A673 (cell line): Measurements from ENCODE around the gene ALLC. TPM values are rescaled to one million over a fixed set of nuclear protein-coding genes. Genes with fewer than 3 reads are reported as not detected.

ENCODE experiments used
- BruUV-seq: library from RNA; stranded (reverse); fragments of 400-500 nt; replicated peaks from 2 replicates; lab custom pipeline; 2021; lab: Mats Ljungman, UMichigan
- CTCF ChIA-PET: fragments of 300-600 bp; sonication (Branson Sonifier 250); formaldehyde crosslinking; loops from one replicate; lab custom pipeline; 2022; ENCODE audit warnings: antibody characterized with exemption; lab: Charles Lee
- POLR2A ChIA-PET: fragments of 300-600 bp; sonication (Branson Sonifier 250); formaldehyde crosslinking; loops from one replicate; lab custom pipeline; 2022; ENCODE audit warnings: antibody characterized with exemption; ENCODE audit not compliant: low non-redundant PET; lab: Charles Lee
- DNase-seq: peaks from one replicate; pipeline ENCODE4 v3.0.0-alpha.2; 2015; ENCODE audit warnings: low spot score
- H3K27ac ChIP-seq: fragments of 200-600 bp; sonication (generic); 2 replicates; pipeline ENCODE4 v1.5.1; 2016; ENCODE audit warnings: mixed run types, low read depth, mild to moderate bottlenecking, mixed read lengths, antibody characterized with exemption, low read length; ENCODE audit not compliant: poor library complexity, severe bottlenecking
- H3K27me3 ChIP-seq: fragments of 200-600 bp; sonication (generic); replicated peaks from 2 replicates; pipeline ENCODE4 v1.6.1; 2017; ENCODE audit warnings: mixed run types, low read depth, mild to moderate bottlenecking, mixed read lengths, antibody characterized with exemption, low read length; ENCODE audit not compliant: insufficient read depth, poor library complexity
- H3K36me3 ChIP-seq: fragments of 200-600 bp; sonication (generic); 2 replicates; pipeline ENCODE4 v1.6.1; 2016; ENCODE audit warnings: mixed run types, mild to moderate bottlenecking, mixed read lengths, antibody characterized with exemption, low read length; ENCODE audit not compliant: insufficient read depth, poor library complexity, severe bottlenecking
- H3K4me1 ChIP-seq: fragments of 200-600 bp; sonication (generic); 2 replicates; pipeline ENCODE4 v1.6.1; 2017; ENCODE audit warnings: mixed run types, mild to moderate bottlenecking, mixed read lengths, antibody characterized with exemption, low read length; ENCODE audit not compliant: insufficient read depth, poor library complexity, severe bottlenecking
- H3K4me3 ChIP-seq: fragments of 200-600 bp; sonication (generic); 2 replicates; pipeline ENCODE4 v1.5.1; 2016; ENCODE audit warnings: low read depth, mixed run types, mild to moderate bottlenecking, mixed read lengths, low read length; ENCODE audit not compliant: poor library complexity, severe bottlenecking
- H3K9me3 ChIP-seq: fragments of 200-600 bp; sonication (generic); 2 replicates; pipeline ENCODE4 v1.6.1; 2016; ENCODE audit warnings: mixed run types, low read depth, mild to moderate bottlenecking, mixed read lengths, antibody characterized with exemption, low read length; ENCODE audit not compliant: poor library complexity, severe bottlenecking
- CTCF ChIP-seq: fragments of 300-800, 200-600 bp; sonication (generic); conservative IDR thresholded peaks from 2 replicates; pipeline ENCODE4 v1.5.1; 2017; ENCODE audit warnings: low read depth, mild to moderate bottlenecking, antibody characterized with exemption, low read length, moderate library complexity, mixed read lengths
- EZH2 ChIP-seq: fragments of 200-600 bp; sonication (generic); IDR thresholded peaks from 2 replicates; pipeline ENCODE4 v1.6.1; 2017; ENCODE audit warnings: borderline replicate concordance, low read depth, mild to moderate bottlenecking, mixed read lengths, antibody characterized with exemption, low read length; ENCODE audit not compliant: poor library complexity, severe bottlenecking
- intact Hi-C: fragments of 100-400 bp; cut with micrococcal nuclease; formaldehyde crosslinking; loops from one replicate; pipeline ENCODE4 v1.10.0; 2022; ENCODE audit not compliant: unreplicated experiment
- total RNA-seq: library from RNA; stranded (reverse); gene quantifications from 2 replicates; pipeline ENCODE4 v1.2.3, GENCODE V29; 2021

ALLC gene
- total RNA-seq, 1 experiment from 2014 or later, result not detected

- no peak for DNase-seq
- no peak for TF ChIP-seq CTCF
- no peak for TF ChIP-seq EZH2
- Histone ChIP-seq H3K27ac (no peak overlapping the region), H3K36me3 (no peaks in the 10 kb centered on the region), H3K27me3 (no peaks in the 10 kb centered on the region), H3K9me3 (no peaks in the 10 kb centered on the region), H3K4me3 (no peak overlapping the region), H3K4me1 (peaks cover 15% of the 10 kb centered on the region)
- ChIA-PET POLR2A (no interaction called here), CTCF (no interaction called here)
- intact Hi-C loops, result loop anchor here (5.0 kb wide), 2 partner anchors 232 to 1532 kb away; no protein-coding TSS in a partner anchor
- BruUV-seq, result no TSS peak
Measured at GRCh38 chr2:3654531-3655225, 3.3 kb upstream of the ALLC start.

- Histone ChIP-seq H3K27me3 (no peaks in the 10 kb centered on the region), H3K9me3 (no peaks in the 10 kb centered on the region), H3K4me1 (peaks cover 16% of the 10 kb centered on the region), H3K36me3 (no peaks in the 10 kb centered on the region), H3K4me3 (no peak overlapping the region), H3K27ac (no peak overlapping the region)
- no peak for DNase-seq
- intact Hi-C loops, result no loop called here
- POLR2A ChIA-PET, result no interaction called here
- CTCF ChIA-PET, result no interaction called here
- no TSS peak for BruUV-seq
- TF ChIP-seq EZH2 (no peak), CTCF (no peak)
Measured at GRCh38 chr2:3655871-3656761, 1.9 kb upstream of the ALLC start.

GRCh38 chr2:3656762-3657721, 958 bp upstream of the ALLC start:
- BruUV-seq, result no TSS peak
- DNase-seq, result no peak

More at GRCh38 chr2:3656762-3657721, 958 bp upstream of the ALLC start:
- ChIA-PET POLR2A (no interaction called here), CTCF (no interaction called here)
- H3K27ac ChIP-seq, result no peak overlapping the region
- H3K4me3 ChIP-seq, result no peak overlapping the region
- H3K4me1 ChIP-seq, result peaks cover 16% of the 10 kb centered on the region
- intact Hi-C loops, result no loop called here
- no peaks in the 10 kb centered on the region for H3K36me3 ChIP-seq
- no peaks in the 10 kb centered on the region for H3K27me3 ChIP-seq
- no peaks in the 10 kb centered on the region for H3K9me3 ChIP-seq
- TF ChIP-seq EZH2, result no peak
- TF ChIP-seq CTCF, result no peak
